ENCODE measurements around the gene NT5DC2.

The NT5DC2 gene

DNA sequence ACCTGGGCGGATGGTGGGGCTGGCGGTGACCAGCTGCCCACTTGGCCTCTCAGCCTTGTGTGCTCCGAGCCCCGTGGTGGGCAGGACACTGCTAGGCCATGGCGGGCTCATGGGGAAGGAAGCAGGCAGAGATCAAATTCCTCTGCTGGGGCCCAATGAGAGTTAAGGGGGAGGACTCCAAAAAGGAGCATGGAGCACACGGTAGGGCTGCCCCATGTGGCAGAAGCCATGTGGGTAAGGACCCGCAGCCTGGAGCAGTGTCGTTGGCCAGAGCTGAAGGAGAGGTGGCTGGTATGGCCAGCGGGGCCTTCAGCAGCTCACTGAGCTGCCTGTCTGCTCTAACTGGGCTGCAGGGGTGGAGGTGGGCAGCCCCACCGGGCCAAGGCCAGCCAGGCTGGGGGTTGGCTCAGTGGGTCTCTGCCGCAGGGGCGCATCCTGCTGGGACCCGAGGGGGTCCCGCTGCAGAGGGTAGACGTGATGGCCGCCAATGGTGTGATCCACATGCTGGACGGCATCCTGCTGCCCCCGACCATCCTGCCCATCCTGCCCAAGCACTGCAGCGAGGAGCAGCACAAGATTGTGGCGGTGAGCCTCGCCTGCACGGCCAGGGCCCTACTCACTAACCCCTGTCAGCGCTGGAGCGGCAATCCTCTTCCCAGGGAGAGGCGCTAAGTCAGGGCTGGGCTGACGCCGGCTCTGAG lies 27.2 kb downstream of the NT5DC2 start:
- H3K4me3 ChIP-seq (ENCODE audit: low read depth, low read length): no peak overlapping the region
- TF ChIP-seq CTCF (conservative IDR thresholded peaks at IDR 0.05; ENCODE audit: low read depth, low read length): no peak
- no peak for DNase-seq (ENCODE audit: low read depth)

GRCh38 chr3:52504977-52505376 lies 28.7 kb downstream of the NT5DC2 start:
- no peak overlapping the region for H3K4me3 ChIP-seq (ENCODE audit: low read depth, low read length)
- DNase-seq (ENCODE audit: low read depth): no peak
- no peak for TF ChIP-seq CTCF (conservative IDR thresholded peaks at IDR 0.05; ENCODE audit: low read depth, low read length)

- H3K4me3 ChIP-seq (ENCODE audit: low read depth, low read length): no peak overlapping the region
- TF ChIP-seq CTCF (conservative IDR thresholded peaks at IDR 0.05; ENCODE audit: low read depth, low read length): no peak
- no peak for DNase-seq (ENCODE audit: low read depth)
Observed at GRCh38 chr3:52503788-52504424, 29.8 kb downstream of the NT5DC2 start.

DNA sequence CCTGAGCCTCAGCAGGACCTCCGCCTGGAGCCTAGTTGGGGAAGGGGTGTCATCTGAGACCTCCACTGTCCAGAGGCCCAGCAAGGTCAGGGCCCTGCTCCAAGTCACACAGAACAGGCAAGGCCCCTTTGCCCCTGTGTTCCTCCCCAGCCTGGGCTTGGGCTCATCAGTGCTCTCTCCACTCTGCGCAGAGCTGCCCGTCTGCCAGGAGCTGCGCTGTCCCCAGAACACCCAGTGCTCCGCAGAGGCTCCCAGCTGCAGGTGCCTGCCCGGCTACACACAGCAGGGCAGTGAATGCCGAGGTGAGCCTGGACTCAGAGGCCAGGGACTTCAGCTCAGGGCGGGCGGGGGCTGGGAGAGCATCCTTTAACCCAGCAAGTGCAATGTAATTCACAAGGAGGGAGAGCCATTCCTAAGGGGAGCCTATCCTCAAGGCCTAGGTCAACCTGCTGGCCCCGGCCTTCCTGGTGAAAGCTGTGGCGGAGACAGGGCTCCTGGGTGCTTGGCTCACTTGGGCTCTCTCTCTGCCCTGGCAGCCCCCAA lies 30.8 kb downstream of the NT5DC2 start:
- no peak for DNase-seq (ENCODE audit: low read depth)
- no peak for TF ChIP-seq CTCF (conservative IDR thresholded peaks at IDR 0.05; ENCODE audit: low read depth, low read length)
- no peak overlapping the region for H3K4me3 ChIP-seq (ENCODE audit: low read depth, low read length)

GRCh38 chr3:52502001-52502400 lies 31.7 kb downstream of the NT5DC2 start:
- TF ChIP-seq CTCF (conservative IDR thresholded peaks at IDR 0.05; ENCODE audit: low read depth, low read length): no peak
- no peak overlapping the region for H3K4me3 ChIP-seq (ENCODE audit: low read depth, low read length)
- no peak for DNase-seq (ENCODE audit: low read depth)

GRCh38 chr3:52501046-52501445 lies 32.6 kb downstream of the NT5DC2 start:
- TF ChIP-seq CTCF (conservative IDR thresholded peaks at IDR 0.05; ENCODE audit: low read depth, low read length): no peak
- no peak for DNase-seq (ENCODE audit: low read depth)
- H3K4me3 ChIP-seq (ENCODE audit: low read depth, low read length): no peak overlapping the region
